ENCODE data around the gene CDK10.
"Not testable (repeated sequence)": the region's sequence is repeated elsewhere in the genome, so short reads cannot be mapped to it uniquely, and the experiment has no call there.

Gene CDK10

DNA sequence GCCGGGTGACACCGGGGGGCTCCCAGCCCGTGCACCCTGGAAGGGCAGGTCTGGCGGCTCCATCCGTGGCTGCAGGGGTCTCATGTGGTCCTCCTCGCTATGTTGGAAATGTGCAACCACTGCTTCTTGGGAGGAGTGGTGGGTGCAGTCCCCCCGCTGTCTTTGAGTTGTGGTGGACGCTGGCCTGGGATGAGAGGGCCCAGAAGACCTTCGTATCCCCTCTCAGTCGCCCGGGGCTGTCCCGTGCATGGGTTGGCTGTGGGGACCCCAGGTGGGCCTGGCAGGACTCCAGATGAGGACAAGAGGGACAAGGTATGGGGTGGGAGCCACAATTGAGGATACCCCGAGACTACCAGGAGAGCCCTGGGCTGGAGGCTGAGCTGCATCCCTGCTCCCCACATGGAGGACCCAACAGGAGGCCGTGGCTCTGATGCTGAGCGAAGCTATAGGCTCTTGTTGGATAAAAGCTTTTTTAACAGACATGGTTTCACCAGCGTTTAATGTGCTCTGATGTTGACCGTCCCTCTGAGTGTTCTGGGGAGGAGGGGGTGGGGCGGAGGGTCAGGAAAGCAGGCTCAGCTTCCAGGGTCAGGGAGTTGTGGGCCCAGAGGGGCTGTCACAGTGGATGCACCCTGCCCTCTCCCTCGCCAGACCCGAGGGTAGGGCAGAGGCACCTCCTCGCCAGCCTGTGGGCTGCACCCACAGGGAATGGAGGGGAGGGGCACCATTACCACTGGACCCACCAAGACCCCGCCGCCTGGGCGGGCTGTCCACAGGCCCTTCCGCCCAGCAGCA is 9.6 kb downstream of the CDK10 start:
- DNase-seq (ENCODE audit: low spot score), result no peak

DNA sequence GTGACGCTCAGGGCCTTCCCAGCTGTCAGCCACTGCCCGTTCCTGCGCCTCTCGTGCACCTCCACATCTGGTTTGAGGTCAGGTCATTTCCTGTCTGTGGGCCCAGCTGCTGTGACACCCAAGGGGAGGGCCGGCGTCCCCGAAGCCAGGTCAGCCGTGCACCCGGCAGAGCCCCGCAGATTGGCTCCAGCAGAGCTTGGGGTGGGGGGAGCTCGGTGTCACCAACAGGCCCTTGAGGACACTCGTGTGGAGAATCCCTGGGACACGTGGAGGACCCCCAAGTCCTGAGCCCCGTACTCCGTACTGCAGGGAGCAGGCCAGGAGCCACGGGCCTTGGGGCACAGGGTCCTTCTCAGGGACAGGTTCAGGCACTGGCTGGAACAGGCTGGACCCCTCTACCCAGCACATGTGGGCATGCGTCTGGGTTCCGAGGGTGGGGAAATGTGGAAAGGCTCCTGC is 10.2 kb downstream of the CDK10 start:
- no peak for DNase-seq (ENCODE audit: low spot score)

DNA sequence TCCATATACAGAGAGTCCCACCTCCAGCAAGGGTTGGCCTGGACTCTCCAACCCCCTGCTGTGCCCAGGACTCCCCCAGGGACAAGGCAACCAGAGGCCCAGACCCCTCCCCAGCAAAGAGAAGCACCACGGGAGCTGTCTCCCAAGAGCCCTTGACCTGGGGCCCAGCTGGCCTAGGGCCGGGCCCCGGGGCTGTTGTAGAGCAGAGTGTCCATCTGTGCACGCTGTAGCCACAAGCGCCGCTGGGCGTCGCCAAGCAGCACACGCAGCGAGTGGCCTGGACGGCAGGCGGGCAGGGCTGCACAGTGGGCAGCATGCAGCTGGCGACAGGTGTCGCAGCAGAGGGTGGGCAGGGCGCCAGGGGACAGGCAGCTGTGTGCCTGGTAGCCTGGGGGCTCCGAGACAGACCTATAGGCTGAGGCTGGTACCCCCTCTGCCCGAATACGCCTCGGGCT is 10.7 kb downstream of the CDK10 start:
- no peak for DNase-seq (ENCODE audit: low spot score)

DNA sequence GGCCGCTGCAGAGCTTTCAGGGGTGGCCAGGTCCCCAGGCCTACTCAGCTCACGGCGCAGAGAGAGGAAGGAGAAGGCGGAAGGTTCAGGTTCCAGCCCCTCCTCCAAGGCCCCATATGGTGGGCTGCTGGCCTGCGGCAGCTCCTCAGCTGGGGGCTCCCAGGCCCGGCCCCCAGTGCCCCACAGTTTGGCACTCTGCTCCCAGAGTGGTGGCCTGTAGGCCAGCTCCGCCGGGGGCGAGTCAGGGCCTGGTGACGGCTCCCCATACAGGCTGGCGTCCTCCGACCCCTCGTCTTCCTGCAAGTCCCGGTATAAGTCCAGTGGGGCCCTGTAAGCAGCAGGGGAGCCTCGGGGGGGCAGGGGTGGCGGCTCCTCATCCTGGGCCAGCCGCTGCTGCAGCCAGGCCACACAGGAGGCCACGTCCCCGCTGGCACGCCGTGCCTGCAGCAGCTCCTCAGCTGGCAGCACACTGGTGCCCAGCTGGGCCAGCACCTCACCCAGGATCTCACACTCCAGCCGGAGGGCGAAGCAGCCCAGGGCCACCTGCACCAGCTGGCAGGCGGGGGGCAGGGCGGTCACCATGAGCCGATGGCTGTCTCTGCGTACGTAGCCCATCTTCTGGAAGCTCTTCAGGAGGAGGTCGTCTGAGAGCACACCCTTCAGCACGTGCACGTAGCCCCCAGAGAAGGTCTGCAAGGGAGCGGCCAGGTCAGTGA is 11.3 kb downstream of the CDK10 start:
- no peak for DNase-seq (ENCODE audit: low spot score)

DNA sequence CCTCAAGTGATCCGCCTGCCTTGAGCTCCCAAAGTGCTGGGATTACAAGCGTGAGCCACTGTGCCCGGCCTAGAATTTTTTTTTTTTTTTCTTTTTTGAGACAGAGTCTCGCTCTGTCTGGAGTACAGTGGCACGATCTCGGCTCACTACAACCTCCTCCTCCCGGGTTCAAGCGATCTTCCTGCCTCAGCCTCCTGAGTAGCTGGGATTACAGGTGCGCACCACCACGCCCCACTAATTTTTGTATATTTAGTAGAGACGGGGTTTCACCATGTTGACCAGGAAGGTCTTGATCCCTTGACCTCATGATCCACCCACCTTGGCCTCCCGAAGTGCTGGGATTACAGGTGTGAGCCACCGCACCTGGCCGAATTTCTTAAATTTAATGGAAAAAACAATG is 12.2 kb downstream of the CDK10 start:
- not testable (repeated sequence) for DNase-seq (ENCODE audit: low spot score)

DNA sequence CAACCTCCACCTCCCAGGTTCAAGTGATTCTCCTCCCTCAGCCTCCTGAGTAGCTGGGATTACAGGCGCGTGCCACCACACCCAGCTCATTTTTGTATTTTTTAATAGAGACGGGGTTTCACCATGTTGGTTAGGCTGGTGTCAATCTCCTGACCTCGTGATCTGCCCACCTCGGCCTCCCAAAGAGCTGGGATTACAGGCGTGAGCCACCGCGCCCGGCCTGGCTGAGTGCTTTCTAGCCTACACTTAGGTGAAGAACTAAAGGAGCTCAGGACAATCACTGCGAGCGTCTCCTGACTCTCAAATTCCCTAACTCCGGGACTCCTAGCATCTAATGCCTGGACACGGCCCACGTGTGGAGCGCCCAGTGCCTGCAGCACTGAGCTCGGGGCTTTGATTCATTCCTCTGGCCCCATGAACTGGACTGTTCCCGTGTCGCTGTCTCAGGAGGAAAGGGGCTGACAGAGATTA is 13.2 kb downstream of the CDK10 start:
- not testable (repeated sequence) for DNase-seq (ENCODE audit: low spot score)

DNA sequence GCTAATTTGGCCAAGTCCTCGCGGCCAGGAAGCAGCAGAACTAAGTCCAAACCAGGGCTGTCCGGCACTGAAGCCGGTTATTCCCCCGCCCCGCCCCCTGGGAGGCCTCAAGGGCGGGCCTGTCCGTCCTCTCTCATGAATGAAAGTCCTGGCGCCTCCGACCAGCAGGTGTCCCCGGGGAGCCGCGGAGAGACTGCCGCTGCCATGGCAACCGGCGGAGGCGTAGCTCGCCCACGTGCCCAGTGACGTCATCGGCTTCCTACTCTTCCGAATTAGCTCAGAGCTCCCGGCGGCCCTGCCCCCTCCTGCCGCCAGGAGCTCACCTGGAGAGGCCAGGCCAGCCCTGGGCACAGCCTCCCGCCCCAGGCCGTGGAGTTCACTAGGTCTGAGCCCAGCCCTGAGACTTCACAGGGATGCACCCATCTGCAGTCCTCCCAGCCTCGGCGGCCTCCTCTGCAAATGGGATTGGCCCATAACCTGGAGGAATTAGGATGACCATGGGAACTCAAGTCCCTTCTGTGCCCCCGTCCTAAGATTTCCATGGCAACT is 13.7 kb downstream of the CDK10 start:
- peak; percentile 93 for DNase-seq (ENCODE audit: low spot score)

DNA sequence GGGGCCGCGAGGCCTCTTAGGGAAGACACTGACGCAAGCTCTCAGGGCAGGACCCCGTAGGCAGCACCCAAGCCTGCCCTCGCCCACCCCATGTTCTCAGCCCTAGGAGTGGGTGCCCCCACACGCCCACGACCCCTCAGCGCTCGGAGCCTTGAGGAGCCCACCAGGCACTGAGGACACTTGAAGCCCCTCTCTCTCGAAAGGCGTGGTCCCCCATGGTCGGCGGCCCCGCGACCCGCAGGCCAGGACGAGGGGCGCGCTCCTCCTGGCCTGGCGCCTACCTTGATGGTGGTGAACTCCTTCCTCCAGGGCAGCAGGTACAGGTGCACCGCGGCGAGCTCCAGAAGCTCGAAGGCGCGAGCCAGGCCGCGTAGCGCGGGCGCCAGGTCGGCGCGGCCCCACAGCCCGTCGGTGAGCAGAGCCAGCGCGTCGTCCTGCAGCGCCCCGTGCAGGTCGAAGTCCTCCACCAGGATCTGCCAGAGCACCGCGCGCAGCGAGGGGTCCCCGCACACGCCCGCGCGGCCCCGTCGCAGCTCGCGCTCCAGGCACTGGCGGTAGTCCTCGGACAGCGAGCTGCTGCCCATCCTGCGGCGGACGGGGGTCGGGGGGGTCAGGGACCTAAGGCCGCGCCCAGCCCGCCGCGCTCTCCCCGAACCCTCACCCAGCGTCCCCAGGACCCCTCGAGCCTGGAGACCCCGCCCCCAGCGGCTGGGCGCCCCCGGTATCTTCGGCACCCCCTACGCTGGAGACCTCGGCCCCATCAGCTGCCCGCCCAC is 14.3 kb downstream of the CDK10 start:
- peak; percentile 75 for DNase-seq (ENCODE audit: low spot score)

DNA sequence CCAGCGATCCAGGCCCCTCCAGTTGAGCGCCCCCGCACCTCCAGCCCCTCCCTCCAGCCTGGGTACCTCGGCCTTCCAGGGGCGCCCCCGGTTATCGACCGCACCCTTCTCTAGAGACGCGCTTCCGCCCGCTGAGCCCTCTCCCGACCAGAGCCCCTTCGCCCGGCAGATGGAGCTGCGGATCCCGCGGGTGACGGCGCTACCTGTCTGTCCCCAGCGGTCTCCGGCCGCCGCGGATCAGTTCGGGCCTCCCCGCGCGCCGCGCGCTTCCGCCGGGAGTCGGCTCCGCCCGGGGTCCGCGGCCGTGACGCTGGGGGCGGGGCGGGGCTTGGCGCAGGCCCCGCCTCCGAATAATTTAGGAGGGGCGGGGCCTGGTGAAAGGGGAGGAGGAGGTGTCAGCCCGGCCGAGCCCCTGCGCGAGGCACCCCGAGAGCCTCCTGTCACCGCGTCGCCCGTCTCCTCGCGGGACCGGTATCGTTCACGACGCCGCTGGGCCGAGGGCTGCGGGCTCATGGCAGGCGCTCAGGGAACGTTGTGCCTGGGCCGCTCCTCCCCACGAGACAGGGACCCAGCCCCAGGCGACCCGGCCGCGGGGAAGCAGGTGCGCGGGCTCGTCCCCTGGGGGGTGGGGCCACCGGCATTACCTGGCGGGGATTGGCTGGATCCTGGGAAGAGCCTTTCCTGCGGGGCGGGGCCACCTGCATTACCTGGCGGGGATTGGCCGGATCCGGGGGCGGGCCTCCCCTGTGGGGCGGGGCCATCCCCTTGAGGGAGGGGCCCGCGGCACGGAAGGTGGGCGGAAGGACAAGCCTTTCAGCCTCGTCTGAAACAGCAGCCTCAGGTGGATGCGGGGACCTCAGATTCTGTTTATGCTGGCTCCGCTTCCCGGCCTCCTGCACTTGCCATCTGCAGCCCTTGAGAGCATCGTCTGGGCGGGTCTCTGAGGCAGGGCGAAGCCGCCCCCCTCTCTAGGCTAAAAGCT is 15.2 kb downstream of the CDK10 start, which contains the start of gene SPATA2L:
Gene SPATA2L (minus strand): TSS at position 281 of the 982 bp plus-strand sequence. CDS start 473 bp downstream, outside the sequence.
- DNase-seq (ENCODE audit: low spot score), result peak; percentile 95

DNA sequence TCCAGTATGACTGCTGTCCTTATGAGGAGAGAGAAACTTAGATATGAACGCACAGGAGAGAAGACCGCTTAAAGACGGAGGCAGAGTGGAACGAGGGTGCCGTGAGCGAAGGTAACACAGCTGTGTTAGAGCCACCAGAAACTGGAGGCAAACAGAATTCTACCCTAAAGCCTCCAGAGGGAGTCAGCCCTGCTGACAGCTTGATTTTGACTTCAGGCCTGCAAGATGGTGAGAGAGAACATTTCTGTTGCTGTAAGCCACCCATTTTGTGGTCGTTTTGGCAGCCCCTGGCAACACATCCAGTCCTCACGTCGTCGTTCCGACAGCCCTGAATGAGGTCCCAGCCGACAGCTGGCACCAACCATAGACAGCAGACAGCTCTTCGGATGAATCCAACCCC is 17.8 kb downstream of the CDK10 start:
- no peak for DNase-seq (ENCODE audit: low spot score)

DNA sequence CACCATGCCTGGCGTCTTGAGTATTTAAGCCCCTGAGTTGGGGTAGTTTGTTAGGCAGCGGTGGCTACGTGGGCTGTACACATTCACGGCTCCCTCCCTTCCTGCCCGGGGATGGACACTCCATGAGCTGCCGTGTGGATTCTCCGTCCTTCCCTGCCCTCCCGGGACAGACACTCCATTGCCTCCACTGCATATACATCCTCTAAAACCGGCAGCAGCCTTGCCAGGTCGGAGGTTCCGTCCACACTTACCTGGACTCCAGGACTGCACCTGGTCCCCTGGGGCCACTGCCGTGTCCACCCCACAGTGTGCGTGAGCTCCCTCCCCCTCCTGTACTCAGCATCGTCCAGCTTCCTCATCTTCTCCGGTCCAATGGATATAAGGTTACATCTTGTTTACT is 18.5 kb downstream of the CDK10 start:
- no peak for DNase-seq (ENCODE audit: low spot score)

DNA sequence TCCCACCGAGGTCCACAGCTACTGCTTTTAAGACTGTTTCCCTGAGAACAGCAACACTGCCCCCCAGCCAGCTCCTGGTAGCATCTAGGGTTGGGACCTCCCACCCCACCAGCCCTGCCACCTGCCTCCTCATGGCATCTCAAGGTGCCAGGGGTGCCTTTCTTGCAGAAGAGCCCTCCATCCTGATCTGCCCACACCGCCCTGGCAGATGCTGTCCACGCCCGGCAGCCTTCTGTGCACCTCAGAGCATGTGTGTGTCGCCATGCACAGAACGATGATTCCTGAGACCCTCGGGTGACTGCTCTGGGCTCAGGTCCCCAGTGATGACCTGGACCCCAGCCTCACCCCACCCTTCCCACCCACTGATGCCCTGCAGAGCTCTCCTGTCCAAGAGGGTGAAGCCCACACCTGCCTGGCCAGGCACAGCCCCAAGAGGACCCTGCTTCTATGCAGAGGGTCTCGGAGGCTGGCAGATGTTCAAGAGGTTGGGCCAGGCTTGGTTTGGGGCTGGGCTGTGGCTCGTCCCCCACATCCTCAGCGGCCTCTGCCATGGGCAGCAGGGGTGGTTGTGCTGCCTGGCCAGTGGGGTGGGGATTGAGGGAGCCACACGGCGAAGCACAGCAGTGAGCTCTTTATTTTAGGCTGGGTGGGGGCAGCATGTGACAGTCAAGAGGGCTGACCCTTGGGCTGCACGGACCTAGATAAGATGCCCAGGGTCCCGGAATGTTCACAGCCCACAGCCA is 20.2 kb downstream of the CDK10 start:
- DNase-seq (ENCODE audit: low spot score), result no peak

DNA sequence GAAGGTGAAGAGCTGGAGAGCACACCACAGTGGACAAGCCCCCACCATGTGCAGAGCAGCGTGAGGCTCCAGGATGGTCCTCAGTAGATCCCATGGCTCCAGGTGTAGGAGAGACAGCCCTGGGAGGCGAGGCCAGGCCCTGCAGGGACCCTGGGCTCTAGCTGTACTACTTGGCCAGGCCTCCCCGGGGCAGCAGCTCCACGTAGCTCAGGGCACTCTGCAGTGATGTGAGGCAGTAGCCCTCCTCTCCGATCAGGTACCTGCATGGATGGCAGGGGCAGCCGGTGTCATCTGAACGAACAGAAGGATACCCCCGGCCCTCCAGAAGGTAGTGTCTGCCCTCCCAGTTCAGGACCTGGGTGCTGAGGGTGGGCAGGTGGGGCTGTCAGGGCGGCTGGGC is 21.2 kb downstream of the CDK10 start:
- no peak for DNase-seq (ENCODE audit: low spot score)

DNA sequence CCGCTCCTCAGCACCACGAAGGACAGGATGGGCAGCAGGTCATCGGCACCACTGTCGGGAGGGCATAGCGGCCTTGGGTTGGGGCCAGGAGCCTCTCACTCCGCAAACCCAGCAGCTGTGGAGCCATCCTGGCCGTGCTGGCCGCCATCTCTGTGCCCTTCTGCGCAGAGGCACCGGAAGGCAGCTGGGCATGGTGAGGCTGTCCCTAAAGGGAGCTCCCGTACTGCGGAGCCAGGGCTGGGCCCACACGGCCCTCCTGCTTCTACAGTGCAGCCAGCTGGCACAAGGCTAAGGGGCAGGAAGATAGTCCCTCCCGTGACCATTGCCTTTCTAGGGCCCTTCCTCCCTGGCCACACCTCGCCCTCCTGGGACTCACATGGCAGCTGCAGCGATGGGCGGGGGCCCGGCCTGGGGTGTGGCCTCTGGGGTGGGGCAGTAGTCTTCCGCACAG is 22.0 kb downstream of the CDK10 start:
- no peak for DNase-seq (ENCODE audit: low spot score)

DNA sequence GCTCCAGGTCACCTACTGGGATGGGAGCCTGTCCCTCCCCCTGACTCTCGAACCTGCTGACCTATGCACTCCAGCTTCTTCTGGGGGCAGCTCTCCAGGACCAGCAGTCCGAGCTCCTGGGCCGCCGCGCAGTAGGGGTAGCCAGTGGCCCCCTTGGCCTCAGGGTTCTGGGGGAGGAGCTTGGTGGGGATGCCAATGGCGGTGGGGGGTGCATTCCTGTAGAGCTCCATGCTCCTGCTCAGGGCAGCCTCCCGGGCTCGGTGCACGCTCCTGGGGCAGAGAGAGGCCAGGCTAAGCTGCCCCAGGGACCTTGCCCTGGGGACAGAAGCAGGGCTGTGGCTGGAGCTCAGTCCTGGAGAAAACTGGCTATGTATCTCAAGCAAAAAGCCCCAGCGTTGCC is 22.7 kb downstream of the CDK10 start:
- no peak for DNase-seq (ENCODE audit: low spot score)

DNA sequence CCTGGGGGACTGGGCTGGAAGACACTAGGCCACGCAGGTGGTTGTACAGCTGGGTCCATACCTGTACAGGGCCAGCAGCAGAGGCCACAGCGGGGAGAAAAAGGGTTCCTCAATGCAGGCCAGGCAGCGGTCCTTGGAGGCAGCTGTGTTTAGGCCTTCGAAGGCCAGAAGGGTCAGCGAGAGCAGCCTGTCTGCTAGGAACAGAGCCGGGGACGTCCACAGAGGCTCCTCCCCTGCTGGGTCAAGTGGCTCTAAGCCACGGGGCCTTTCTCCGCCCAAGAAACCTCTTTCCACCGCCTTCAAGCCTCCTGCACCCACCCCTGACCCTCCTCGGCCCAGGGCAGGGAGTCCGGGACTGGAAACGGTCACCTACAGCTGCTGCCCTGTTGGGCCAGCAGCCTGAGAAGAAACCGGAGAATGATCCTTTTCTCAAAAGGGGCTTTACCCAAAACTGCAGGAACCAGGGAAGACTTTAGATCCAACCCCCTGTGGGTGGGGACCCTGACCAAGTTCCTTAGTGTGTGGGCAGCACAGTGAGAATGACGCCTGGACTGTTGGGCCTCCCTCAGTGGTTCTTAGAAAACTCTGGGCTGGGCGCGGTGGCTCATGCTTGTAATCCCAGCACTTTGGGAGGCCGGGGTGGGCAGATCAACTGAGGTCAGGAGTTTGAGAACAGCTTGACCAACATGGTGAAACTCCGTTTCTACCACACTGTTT is 23.4 kb downstream of the CDK10 start:
- no peak for DNase-seq (ENCODE audit: low spot score)

DNA sequence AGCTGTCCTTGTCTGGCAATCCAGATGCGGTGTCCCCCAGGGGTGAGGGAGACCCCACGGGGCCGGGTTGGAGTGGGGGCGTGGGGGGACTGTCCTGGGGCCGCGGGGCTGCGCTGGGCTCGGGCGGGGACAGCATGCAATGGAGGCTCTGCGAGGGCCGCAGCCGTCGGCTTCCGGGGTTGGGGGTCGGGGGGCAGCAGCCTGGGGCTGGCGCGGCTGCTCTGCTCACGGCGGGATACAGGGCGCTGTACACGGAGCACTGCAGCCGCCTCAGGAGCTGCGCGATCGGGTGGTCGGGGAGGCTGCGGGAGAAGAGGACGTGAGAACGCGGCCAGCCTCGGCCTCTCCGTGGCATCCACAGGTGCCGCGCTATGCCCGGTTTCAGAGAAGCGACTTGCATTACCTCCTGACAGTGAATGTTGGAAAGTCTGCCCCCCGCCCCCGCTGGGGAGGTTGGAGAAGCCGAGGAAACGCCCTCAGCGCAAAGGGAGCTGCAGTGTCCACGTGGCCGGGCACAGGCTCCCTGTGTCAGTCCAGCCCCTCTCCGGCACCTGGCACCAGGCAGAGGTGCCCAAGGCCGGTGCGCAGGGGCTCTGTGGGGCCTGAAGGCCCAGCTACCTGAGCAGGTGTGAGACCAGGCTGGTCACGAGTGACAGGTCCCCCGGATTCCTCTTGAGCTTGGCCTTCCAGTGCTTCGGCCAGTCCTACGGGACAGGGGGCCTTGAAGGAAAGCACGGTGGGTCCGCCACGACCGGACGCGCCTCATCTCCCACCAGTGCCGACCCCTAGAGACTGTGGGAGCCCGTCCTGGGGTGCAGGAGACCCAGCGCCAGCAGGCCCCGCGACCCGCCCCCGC is 24.4 kb downstream of the CDK10 start:
- DNase-seq (ENCODE audit: low spot score), result no peak

DNA sequence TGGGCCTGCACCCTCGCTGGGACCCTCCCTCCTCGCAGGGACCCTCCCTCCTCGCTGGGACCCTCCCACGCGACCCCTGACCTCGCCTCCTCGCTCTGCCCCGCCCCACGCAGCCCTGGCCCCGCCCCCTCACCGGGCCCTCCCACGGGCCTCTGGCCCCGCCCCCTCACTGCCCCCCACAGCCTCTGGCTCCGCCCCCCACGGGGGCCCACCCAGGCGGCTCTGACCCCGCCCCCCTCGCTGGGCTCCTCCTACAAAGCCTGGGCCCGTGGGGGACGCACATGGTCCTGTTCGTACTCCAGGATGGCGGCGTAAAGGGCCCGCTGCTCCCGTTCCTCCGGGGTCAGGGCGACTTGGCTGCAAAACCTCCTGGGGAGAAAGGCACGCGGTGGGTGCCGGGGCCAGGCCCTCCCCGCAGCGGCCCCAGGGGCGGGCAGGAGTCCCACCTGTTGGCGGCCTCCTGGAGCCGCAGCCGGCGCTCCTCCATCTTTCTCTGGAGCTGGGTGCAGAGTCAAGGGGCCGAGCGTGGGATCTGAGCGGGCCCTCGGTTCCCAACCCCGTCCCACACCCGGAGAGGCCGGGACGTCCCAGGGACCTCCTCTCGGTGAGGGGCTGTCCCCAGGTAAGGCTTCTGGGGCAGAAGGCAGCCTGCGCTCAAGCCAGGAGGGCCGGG is 25.2 kb downstream of the CDK10 start:
- DNase-seq (ENCODE audit: low spot score), result peak; percentile 94
